NCI-H2171 (cell line): ENCODE data around the gene ANKRD65.

Experiments used
- DNase-seq: peaks from one replicate; lab custom pipeline; 2025; lab: John Stamatoyannopoulos, UW

Gene ANKRD65

GRCh38 chr1:1441002-1441888 is 20.2 kb upstream of the ANKRD65 start:
- peak; percentile 48 for DNase-seq

- DNase-seq: no peak
Measured at GRCh38 chr1:1440262-1441001, 19.4 kb upstream of the ANKRD65 start.

GRCh38 chr1:1439546-1440261 is 18.6 kb upstream of the ANKRD65 start:
- no peak for DNase-seq

GRCh38 chr1:1438531-1439381 is 17.7 kb upstream of the ANKRD65 start:
- no peak for DNase-seq

- DNase-seq: no peak
Measured at GRCh38 chr1:1437904-1438376, 16.9 kb upstream of the ANKRD65 start.

- DNase-seq: no peak
Measured at GRCh38 chr1:1437033-1437903, 16.2 kb upstream of the ANKRD65 start.

DNA sequence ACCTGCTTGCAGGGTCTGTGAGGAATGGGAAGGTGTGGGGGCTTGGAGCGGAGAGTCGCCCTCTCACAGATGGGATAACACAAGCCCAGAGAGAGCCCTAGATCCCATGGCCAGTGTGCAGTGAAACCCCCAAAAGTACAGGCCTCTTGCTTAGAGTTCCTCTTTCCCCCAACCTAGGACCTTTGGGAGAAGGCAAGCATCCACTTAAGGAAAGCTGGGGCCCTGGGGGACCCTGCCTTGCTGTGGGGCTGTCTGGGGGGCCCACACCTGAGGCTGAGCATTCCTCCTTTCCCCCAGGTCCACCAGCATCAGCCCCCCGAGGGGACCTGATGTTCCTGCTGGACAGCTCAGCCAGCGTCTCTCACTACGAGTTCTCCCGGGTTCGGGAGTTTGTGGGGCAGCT is 15.6 kb upstream of the ANKRD65 start:
- DNase-seq: no peak

DNA sequence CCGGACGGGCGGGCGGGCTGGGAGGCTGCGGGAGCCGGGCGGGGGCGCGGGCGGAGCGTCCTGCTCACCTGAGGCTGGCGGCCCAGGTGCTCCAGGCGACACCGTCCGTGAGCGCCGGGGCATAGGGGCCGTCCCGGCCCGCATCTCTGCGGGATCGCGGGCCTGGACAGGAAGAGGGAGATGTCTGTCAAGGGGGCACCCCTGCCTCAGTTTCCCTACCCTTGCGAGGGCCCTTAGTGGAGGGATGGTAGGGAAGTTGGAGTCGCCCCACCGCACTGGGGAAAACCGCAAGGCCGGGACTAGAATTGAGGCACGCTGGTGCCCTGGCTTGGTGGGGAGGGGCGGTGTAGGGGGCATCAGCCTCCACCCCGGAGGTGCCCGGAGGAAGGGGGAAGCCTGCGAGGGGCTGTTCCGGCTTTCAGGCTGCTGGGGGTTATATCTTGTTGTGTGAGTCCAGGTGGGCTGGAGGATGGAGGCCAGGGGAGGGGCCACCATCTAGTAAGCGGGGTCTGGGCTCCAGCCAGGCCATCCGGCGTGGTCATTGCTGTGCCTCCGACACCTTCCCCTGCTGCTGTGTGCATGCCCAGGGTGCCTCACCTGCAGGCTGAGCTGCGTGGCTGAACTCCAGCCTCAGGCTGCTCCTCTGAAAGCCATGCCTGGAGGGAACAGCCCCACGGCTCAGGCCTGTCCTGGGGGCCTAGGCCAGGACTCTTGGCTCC is 15.0 kb upstream of the ANKRD65 start:
- DNase-seq: no peak

- peak; percentile 37 for DNase-seq
Measured at GRCh38 chr1:1435106-1435903, 14.2 kb upstream of the ANKRD65 start, which contains the start of gene VWA1. Gene VWA1, plus strand, starts transcription at chr1:1435690. Its CDS starts 59 bp downstream, at chr1:1435749.

- no peak for DNase-seq
Measured at GRCh38 chr1:1434824-1435105, 13.7 kb upstream of the ANKRD65 start.

DNA sequence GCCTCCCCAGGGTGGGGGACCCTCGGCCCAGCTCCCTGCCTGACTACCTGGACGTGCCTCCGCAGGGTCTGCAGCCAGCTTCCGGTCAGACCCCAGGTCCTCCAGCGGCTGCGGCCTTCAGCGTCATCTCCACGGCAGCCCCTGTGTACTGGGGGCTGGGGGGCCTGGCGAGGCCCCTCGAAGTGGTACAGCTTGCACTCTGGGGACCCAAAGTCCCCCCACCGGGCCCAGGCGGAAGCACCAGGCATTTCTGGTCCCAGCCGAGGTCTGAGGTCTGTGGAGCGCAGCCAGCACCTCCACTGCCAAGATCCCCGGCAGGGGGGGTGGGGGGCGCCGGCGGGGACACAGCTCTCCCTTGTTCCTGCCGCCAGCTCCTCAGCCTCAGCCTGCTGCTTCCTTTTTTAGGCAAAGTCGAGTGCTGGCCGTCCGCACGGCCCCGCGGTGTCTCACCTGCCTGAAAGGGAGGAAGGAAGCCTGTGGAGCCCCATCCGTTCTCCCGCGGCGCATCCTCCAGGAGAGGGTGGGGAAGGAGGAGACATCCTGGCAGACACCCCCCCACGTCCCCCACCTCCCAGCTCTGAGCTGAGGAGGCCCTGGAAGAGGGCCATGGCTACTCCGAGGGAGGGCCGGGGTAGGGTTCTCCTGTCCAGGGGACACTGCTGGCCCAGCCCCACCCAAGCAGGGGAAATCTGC is 13.2 kb upstream of the ANKRD65 start:
- DNase-seq: no peak

- no peak for DNase-seq
Measured at GRCh38 chr1:1433804-1434130, 12.7 kb upstream of the ANKRD65 start.

GRCh38 chr1:1432951-1433803 is 12.1 kb upstream of the ANKRD65 start:
- DNase-seq: peak; percentile 85

DNA sequence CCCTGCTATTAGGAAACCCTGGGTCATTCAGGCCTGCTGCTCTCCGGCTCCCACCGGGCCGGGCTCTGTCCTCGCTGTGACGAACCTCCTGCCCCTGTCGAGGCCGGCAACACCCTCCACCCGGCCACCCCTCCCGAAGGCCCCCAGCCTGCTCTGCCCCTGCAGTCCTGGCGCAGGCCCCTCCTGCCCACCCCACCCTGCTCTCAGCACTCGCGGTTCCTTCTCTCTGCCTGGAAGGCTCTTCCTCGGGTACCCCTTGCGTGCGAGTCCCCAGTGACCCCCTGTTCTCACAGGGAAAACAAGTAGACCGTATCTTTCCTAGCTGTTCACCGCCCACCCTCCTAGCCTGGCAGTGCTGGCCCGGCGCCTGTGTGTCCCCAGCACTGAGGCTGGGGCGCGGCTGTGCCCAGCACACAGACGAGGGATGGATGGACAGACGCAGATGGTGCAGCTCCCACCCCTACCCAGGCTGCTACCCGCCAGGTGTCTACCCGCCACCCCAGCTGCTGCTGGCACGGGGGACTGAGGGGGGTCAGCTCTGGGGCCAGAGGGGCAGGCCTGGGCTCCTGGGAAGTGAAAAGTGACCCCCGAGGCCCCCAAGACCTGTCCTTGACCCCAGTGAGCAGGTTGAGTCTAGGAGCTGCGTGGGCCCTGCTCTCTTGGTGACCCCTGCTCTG is 11.3 kb upstream of the ANKRD65 start:
- peak; percentile 65 for DNase-seq

- no peak for DNase-seq
Measured at GRCh38 chr1:1431845-1432273, 10.8 kb upstream of the ANKRD65 start.

- DNase-seq: peak; percentile 44
Measured at GRCh38 chr1:1430992-1431844, 10.1 kb upstream of the ANKRD65 start.
